Psoas muscle (tissue), 8 donors: Measurements from ENCODE around the gene DSE. TPM values are rescaled to one million over a fixed set of nuclear protein-coding genes. Genes with fewer than 3 reads are reported as not detected.

Source experiments
- ATAC-seq, 4 donors: fragments of 200-7000 bp; cut with Tn5 transposase; one replicate each; pipeline ENCODE4 v1.9.1; 2020; ENCODE audit warnings: moderate library complexity in 3 of 4, mild to moderate bottlenecking in 2 of 4
- DNase-seq, 2 donors: peaks; one replicate each; pipeline ENCODE4 v3.0.0-alpha.2; 2020
- H3K27ac ChIP-seq: fragments of 200-600 bp; one replicate; pipeline ENCODE4 v1.8.0; 2022
- H3K27me3 ChIP-seq, 3 donors: fragments of 200-600 bp in 1 of 3; one replicate each; pipeline versions ENCODE4 v1.6.1 to v1.8.0; 2013 to 2022; ENCODE audit warnings: low read length in 2 of 3, mild to moderate bottlenecking in 2 of 3, moderate library complexity in 1 of 3; ENCODE audit not compliant: insufficient read depth in 3 of 3
- H3K36me3 ChIP-seq, 2 donors: fragments of 200-600 bp in 1 of 2; one replicate each; pipeline versions ENCODE4 v1.6.1 to v1.8.0; 2013 to 2022; ENCODE audit warnings: low read depth in 1 of 2, mild to moderate bottlenecking in 1 of 2, moderate library complexity in 1 of 2; ENCODE audit not compliant: insufficient read depth in 1 of 2
- H3K4me1 ChIP-seq: fragments of 200-600 bp; one replicate; pipeline ENCODE4 v1.8.0; 2022
- H3K4me3 ChIP-seq: fragments of 200-600 bp; one replicate; pipeline ENCODE4 v1.8.0; 2022; ENCODE audit warnings: mild to moderate bottlenecking
- H3K9me3 ChIP-seq: fragments of 200-600 bp; one replicate; pipeline ENCODE4 v1.8.0; 2022
- CTCF ChIP-seq: fragments of 200-600 bp; IDR thresholded peaks from one replicate; pipeline ENCODE4 v1.8.0; 2022; ENCODE audit warnings: antibody characterized with exemption
- WGBS, 3 donors: extraction: QIAGEN DNeasy Blood & Tissue Kit; methylation state at CpG; one replicate each; pipeline versions ENCODE4 v1.1.6 to v1.1.7; 2013; 5-methylcytosine and 5-hydroxymethylcytosine counted together
- intact Hi-C, 2 donors: fragments of 100-400 bp; cut with DNase I; formaldehyde crosslinking; loops; one replicate each; pipeline versions ENCODE4 v1.11.0 to v1.14.2; 2022
- polyA plus RNA-seq, 3 donors: library from polyadenylated mRNA; stranded (reverse); fragments of 200-250 nt; gene quantifications; one replicate each; pipeline ENCODE4 v1.2.3, GENCODE V29; 2013
- total RNA-seq, 4 donors: library from RNA; stranded (reverse); fragmentation: NEBNext Ultra II Directional in 2 of 4; extraction: Animal tissue kit (Norgen Biotek cat#: 25700) in 2 of 4; gene quantifications; one replicate each; pipeline versions ENCODE4 v1.2.1 to v1.2.4, GENCODE V29; 2021 to 2023
- donor health status: healthy with polysubstance abuse.
- donor health status: DM: no; HTN: no; CAD: no; lungs with moderate emphysema.
- donor health status: Bipolar disorder and iron deficiency.
- donor health status: healthy.
- donor health status: DM: yes; HTN: yes; CAD: no.
- donor health status: DM: no; HTN: no; CAD: no.
- donor health status: DM: no; HTN: no; CAD: no.
- donor health status: DM: yes; HTN: yes; CAD: no.

DSE gene
- total and polyA plus RNA-seq, 7 donors, result 2.3 to 26.7 (median 9.6) TPM

GRCh38 chr6:116400328-116400727 is 29.6 kb downstream of the DSE start:
- peaks cover 18% of the 10 kb centered on the region for H3K4me1 ChIP-seq
- peaks cover 0 to 4% of the 10 kb centered on the region in 2 donors for H3K36me3 ChIP-seq
- TF ChIP-seq CTCF, result no peak
- H3K27ac ChIP-seq, result no peak overlapping the region
- DNase-seq (no peak), ATAC-seq (no peak)
- no peaks in the 10 kb centered on the region for H3K27me3 ChIP-seq
- no peaks in the 10 kb centered on the region for H3K9me3 ChIP-seq
- WGBS, 3 donors, result 63 to 84% (median 71%) methylated on average over 1 of the region's 1 CpG
- intact Hi-C loops, result no loop called here
- H3K4me3 ChIP-seq, result no peak overlapping the region

- no peak for TF ChIP-seq CTCF
- H3K27me3 ChIP-seq, result no peaks in the 10 kb centered on the region
- peaks cover 33% of the 10 kb centered on the region for H3K4me1 ChIP-seq
- DNase-seq, result no peak
- H3K27ac ChIP-seq, result no peak overlapping the region
- intact Hi-C loops, result no loop called here
- peaks cover 0 to 4% of the 10 kb centered on the region in 2 donors for H3K36me3 ChIP-seq
- H3K4me3 ChIP-seq, result no peak overlapping the region
- 64 to 77% (median 65%) methylated on average over 2 of the region's 2 CpGs for WGBS, 3 donors
- ATAC-seq, result no peak
- H3K9me3 ChIP-seq, result no peaks in the 10 kb centered on the region
These were observed 31.6 kb downstream of the DSE start for GRCh38 chr6:116402108-116402937.

GRCh38 chr6:116403205-116403604 is 32.5 kb downstream of the DSE start:
- Histone ChIP-seq H3K27me3 (no peaks in the 10 kb centered on the region), H3K4me3 (no peak overlapping the region), H3K9me3 (no peaks in the 10 kb centered on the region), H3K4me1 (peaks cover 36% of the 10 kb centered on the region), H3K27ac (no peak overlapping the region), H3K36me3 (peaks cover 0 to 4% of the 10 kb centered on the region in 2 donors)
- ATAC-seq (no peak), DNase-seq (no peak)
- intact Hi-C loops, result no loop called here
- no peak for TF ChIP-seq CTCF
- 67 to 96% (median 74%) methylated on average over 1 of the region's 1 CpG for WGBS, 3 donors

- no peak for ATAC-seq
These were observed 33.9 kb downstream of the DSE start for GRCh38 chr6:116404696-116405095.

More at GRCh38 chr6:116404696-116405095, 33.9 kb downstream of the DSE start:
- no peak for TF ChIP-seq CTCF
- no peak for DNase-seq
- H3K36me3 ChIP-seq, result no peaks in the 10 kb centered on the region
- intact Hi-C loops, result no loop called here
- H3K27me3 ChIP-seq, result no peaks in the 10 kb centered on the region
- H3K4me3 ChIP-seq, result peak overlapping the region; percentile 41
- H3K27ac ChIP-seq, result peak overlapping the region; percentile 30
- 60 to 63% (median 62%) methylated on average over 3 of the region's 3 CpGs for WGBS, 3 donors
- no peaks in the 10 kb centered on the region for H3K9me3 ChIP-seq
- peaks cover 44% of the 10 kb centered on the region for H3K4me1 ChIP-seq
